22Rv1 (cell line): ENCODE data around the gene TMIGD3.

Experiments used
- H3K27ac ChIP-seq: fragments of 450-650 bp; 2 replicates; pipeline ENCODE4 v1.5.1; 2017
- CTCF ChIP-seq: fragments of 450-650 bp; IDR thresholded peaks from 2 replicates; pipeline ENCODE4 v1.5.1; 2017; ENCODE audit warnings: mild to moderate bottlenecking
- ZFX ChIP-seq: fragments of 450-650 bp; IDR thresholded peaks from 2 replicates; pipeline ENCODE4 v1.6.1; 2017; ENCODE audit warnings: antibody characterized with exemption, borderline replicate concordance

The TMIGD3 gene

DNA sequence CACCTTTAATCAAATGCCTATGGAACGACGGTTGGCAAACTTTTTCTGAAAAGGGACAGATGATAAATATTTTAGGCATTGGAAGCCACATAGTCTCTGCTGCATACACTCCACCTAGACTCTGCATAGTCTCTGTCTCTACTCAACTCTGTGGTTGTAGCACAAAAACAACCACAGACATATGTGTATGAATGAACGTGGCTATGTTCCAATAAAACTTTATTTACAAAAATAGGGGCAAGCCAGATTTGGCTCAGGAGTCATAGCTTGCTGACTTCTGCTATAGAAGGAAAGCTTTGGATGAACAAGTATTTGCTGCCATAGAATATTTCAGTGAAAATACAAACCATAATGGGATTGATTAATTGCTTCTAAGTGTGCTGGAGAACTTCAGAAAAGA lies 37.5 kb upstream of the TMIGD3 start:
- no peak overlapping the region for H3K27ac ChIP-seq
- TF ChIP-seq CTCF (no peak), ZFX (no peak)

- TF ChIP-seq CTCF (no peak), ZFX (no peak)
- no peak overlapping the region for H3K27ac ChIP-seq
These were observed 35.1 kb upstream of the TMIGD3 start for GRCh38 chr1:111538343-111539025.

DNA sequence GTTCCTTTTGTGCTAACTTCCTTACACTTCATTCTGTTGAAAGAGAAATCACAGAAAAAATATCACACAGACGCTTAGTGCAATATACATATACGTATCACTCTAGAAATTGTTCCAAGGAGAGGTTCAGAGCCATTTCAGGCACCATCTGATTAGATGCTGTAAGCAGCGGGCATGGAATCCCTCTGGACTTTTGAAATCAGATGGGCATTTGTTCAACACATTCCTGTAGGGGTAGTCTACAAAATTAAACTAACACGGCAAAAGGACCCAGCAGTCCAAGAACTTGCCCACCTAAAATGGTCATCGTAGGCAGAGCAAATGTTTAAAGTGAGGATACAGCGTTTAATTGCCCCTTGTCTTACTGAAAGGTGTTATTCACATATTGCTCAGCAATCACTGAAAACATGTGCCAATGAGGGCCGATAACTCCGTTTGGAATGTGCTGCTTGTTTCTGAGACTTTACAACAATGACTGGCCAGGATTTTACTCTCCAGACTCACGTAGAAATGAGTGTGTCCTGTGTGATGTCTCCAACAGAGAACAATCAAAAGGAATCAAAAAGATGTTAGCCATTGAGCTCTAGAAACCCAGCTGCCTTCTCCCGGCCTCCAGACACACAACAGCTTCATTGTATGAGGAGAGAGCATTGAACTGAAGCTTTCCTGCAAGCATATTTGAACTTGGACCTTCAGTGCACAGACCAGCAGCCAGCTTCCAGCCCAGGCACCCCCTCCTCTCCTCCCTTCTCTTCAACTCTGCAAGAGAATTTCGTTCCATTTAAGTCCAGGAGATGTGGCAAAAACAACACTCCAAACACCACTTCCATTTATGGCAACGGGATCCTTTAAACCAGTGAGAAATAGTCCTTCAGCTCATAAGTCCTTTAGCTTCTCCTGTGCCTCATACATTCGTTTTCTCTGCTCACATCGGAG lies 32.1 kb upstream of the TMIGD3 start:
- H3K27ac ChIP-seq: no peak overlapping the region

GRCh38 chr1:111520053-111520452 lies 16.6 kb upstream of the TMIGD3 start:
- H3K27ac ChIP-seq: no peak overlapping the region
- TF ChIP-seq ZFX (no peak), CTCF (no peak)

More for the DNA sequence above, 32.1 kb upstream of the TMIGD3 start:
- TF ChIP-seq CTCF (no peak), ZFX (no peak)

DNA sequence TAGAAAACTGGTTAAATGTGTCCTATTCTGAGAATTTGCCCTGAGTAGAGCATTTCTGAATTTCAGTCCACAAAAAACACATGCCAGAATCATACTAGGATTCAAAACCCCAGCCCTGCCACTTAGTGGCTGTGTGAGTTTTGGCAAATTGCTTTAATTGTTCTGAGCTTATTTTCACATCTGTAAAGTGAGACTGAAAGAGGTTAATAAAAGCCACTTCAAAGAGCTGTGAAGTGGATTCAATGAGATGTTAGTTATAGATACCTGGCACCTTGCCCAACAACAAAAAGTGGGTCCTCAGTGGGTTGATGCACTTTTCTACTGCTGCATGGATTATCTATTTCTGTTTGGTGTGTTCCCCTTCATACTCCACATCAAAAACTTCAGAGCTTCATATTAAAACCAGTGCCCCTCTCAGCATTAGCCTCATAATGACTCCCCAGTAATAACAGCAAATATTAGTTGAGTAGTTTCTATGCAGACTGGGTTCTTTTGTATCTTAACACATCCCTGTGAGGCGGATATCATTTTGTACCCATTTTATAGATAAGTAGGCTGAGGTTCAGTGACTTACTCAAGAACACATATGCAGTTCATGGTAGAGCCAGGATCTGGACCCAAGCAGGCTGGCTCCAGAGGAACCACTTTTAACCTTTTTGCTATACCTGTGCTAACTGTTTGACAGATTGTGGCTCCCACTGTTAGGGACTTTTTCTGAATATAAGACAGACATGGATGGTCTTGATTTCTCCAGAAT lies 14.2 kb upstream of the TMIGD3 start:
- TF ChIP-seq ZFX (no peak), CTCF (no peak)
- H3K27ac ChIP-seq: no peak overlapping the region

GRCh38 chr1:111516005-111516535 lies 12.6 kb upstream of the TMIGD3 start:
- H3K27ac ChIP-seq: no peak overlapping the region
- TF ChIP-seq CTCF (0 out of 2 replicates have a peak, but pooled peaks have one; percentile 15), ZFX (no peak)
